Osteocyte (in vitro differentiated cells): ENCODE measurements around the gene TBPL2. TPM values are rescaled to one million over a fixed set of nuclear protein-coding genes. Genes with fewer than 3 reads are reported as not detected.

Experiments
- DNase-seq: peaks from one replicate; pipeline ENCODE4 v3.0.0; 2021; ENCODE audit warnings: mixed read lengths; ENCODE audit not compliant: unreplicated experiment; ENCODE audit errors: extremely low spot score
- H3K27ac Mint-ChIP-seq: one replicate; pipeline ENCODE4 v1.8.0; 2021; ENCODE audit warnings: mild to moderate bottlenecking, mixed read lengths; ENCODE audit not compliant: unreplicated experiment
- H3K27me3 Mint-ChIP-seq: one replicate; pipeline ENCODE4 v1.8.0; 2021; ENCODE audit warnings: mixed read lengths; ENCODE audit not compliant: unreplicated experiment
- H3K36me3 Mint-ChIP-seq: one replicate; pipeline ENCODE4 v1.8.0; 2021; ENCODE audit warnings: mixed read lengths; ENCODE audit not compliant: unreplicated experiment
- H3K4me1 Mint-ChIP-seq: one replicate; pipeline ENCODE4 v1.8.0; 2021; ENCODE audit warnings: mixed read lengths; ENCODE audit not compliant: unreplicated experiment
- H3K4me3 Mint-ChIP-seq: one replicate; pipeline ENCODE4 v1.8.0; 2021; ENCODE audit warnings: mild to moderate bottlenecking, moderate library complexity, mixed read lengths; ENCODE audit not compliant: unreplicated experiment
- H3K9me3 Mint-ChIP-seq: one replicate; pipeline ENCODE4 v1.8.0; 2021; ENCODE audit warnings: mixed read lengths; ENCODE audit not compliant: unreplicated experiment
- CTCF ChIP-seq: fragments of 200-600 bp; sonication (generic); IDR thresholded peaks from 2 replicates; pipeline ENCODE4 v1.5.0; 2021; ENCODE audit warnings: antibody characterized with exemption, mild to moderate bottlenecking, moderate library complexity
- total RNA-seq: library from RNA; stranded (reverse); gene quantifications from 2 replicates; pipeline ENCODE4 v1.2.1, GENCODE V29; 2021

The TBPL2 gene
- total RNA-seq, 1 donor from 2014 or later, result not detected

- DNase-seq, result no peak
- no peaks in the 10 kb centered on the region for H3K36me3 Mint-ChIP-seq
- no peaks in the 10 kb centered on the region for H3K9me3 Mint-ChIP-seq
- no peak overlapping the region for H3K27ac Mint-ChIP-seq
- TF ChIP-seq CTCF, result no peak
- no peak overlapping the region for H3K4me3 Mint-ChIP-seq
- peaks cover 35% of the 10 kb centered on the region for H3K4me1 Mint-ChIP-seq
- H3K27me3 Mint-ChIP-seq, result no peaks in the 10 kb centered on the region
Measured at GRCh38 chr14:55454264-55455002, 14.0 kb upstream of the TBPL2 start.

GRCh38 chr14:55451950-55452349 is 11.5 kb upstream of the TBPL2 start:
- Mint-ChIP-seq H3K27ac (no peak overlapping the region), H3K36me3 (no peaks in the 10 kb centered on the region), H3K27me3 (no peaks in the 10 kb centered on the region), H3K4me1 (peaks cover 43% of the 10 kb centered on the region), H3K9me3 (no peaks in the 10 kb centered on the region), H3K4me3 (no peak overlapping the region)
- TF ChIP-seq CTCF, result no peak
- DNase-seq, result no peak

GRCh38 chr14:55451398-55451797 is 11.0 kb upstream of the TBPL2 start:
- DNase-seq, result no peak
- no peak overlapping the region for H3K27ac Mint-ChIP-seq
- H3K27me3 Mint-ChIP-seq, result no peaks in the 10 kb centered on the region
- no peaks in the 10 kb centered on the region for H3K9me3 Mint-ChIP-seq
- no peak overlapping the region for H3K4me3 Mint-ChIP-seq
- no peak for TF ChIP-seq CTCF
- peaks cover 49% of the 10 kb centered on the region for H3K4me1 Mint-ChIP-seq
- no peaks in the 10 kb centered on the region for H3K36me3 Mint-ChIP-seq

GRCh38 chr14:55450987-55451386 is 10.6 kb upstream of the TBPL2 start:
- TF ChIP-seq CTCF, result no peak
- Mint-ChIP-seq H3K36me3 (no peaks in the 10 kb centered on the region), H3K4me3 (no peak overlapping the region), H3K9me3 (no peaks in the 10 kb centered on the region), H3K4me1 (peaks cover 53% of the 10 kb centered on the region), H3K27me3 (no peaks in the 10 kb centered on the region), H3K27ac (no peak overlapping the region)
- DNase-seq, result no peak

GRCh38 chr14:55450539-55450938 is 10.1 kb upstream of the TBPL2 start:
- no peak for TF ChIP-seq CTCF
- no peak for DNase-seq
- Mint-ChIP-seq H3K27ac (no peak overlapping the region), H3K27me3 (no peaks in the 10 kb centered on the region), H3K4me1 (peaks cover 53% of the 10 kb centered on the region), H3K36me3 (no peaks in the 10 kb centered on the region), H3K4me3 (no peak overlapping the region), H3K9me3 (no peaks in the 10 kb centered on the region)
